Measurements from ENCODE around the gene S100A7. TPM values are rescaled to one million over a fixed set of nuclear protein-coding genes. Genes with fewer than 3 reads are reported as not detected.

Gene S100A7
- total RNA-seq, 2 donors from 2014 or later = not detected

DNA sequence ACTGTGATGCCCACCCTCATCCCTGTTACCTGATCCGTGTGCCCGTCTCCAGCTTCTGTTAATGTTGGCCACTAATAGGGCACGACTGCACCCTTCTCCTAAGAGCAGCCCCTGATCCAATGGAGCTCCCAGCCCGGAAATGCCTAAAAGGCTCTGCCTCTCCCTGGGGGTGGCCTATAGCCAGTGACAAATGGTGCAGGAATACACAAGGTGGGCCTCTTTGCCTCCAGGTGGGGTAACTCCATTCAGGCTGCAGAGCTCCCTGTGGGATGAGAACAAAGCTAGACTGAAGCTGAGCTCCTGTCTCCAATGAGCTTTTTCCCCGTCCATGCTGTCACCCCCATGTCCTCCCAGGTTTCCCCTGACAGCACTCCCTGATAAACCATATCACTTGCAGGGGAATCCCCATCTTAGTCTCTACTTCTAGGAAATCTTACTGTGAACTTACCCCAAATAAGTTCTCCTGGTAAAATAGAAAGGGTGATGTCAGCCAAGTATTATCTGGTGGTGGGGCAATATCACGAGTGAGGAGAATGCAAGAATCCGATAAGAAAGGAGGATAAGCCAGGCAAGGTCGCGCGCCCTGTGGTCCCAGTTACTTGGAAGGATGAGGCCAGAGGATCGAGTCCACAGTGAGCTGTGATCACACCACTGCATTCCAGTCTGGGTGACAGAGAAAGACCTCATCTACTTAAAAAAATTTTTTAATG, 25.6 kb downstream of the S100A7 start:
- no peak overlapping the region for H3K9ac ChIP-seq (ENCODE audit: extremely low read depth, low read length, poor library complexity, severe bottlenecking)
- no peak overlapping the region for H3K27ac ChIP-seq (ENCODE audit: low read depth, low read length)
- no peaks in the 10 kb centered on the region for H3K4me1 Mint-ChIP-seq
- no peak overlapping the region for H3K4me3 Mint-ChIP-seq
- H3K9me3 ChIP-seq (ENCODE audit: control insufficient read depth, low read length) = no peaks in the 10 kb centered on the region
- no peak for DNase-seq
- H3K27ac Mint-ChIP-seq = no peak overlapping the region
- H3K36me3 ChIP-seq (ENCODE audit: control insufficient read depth, insufficient read depth, low read length) = no peaks in the 10 kb centered on the region
- no peak overlapping the region for H3K4me3 ChIP-seq (ENCODE audit: low read length)
- H3K36me3 Mint-ChIP-seq (ENCODE audit: low read depth) = no peaks in the 10 kb centered on the region
- peaks cover 19% of the 10 kb centered on the region for H3K27me3 ChIP-seq (ENCODE audit: control insufficient read depth, insufficient read depth, low read length, poor library complexity, severe bottlenecking)
- WGBS, 2 experiments (ENCODE audit: insufficient coverage in 1 of 2, insufficient read length in 1 of 2) = 87 to 95% methylated on average over 7 to 11 of the region's 11 CpGs
- no peaks in the 10 kb centered on the region for H3K9me3 Mint-ChIP-seq
- H3K4me1 ChIP-seq (ENCODE audit: control insufficient read depth, insufficient read depth, low read length) = no peaks in the 10 kb centered on the region
- H3K27me3 Mint-ChIP-seq (ENCODE audit: insufficient read depth) = peaks cover 4% of the 10 kb centered on the region
- TF ChIP-seq, protein P1, sequence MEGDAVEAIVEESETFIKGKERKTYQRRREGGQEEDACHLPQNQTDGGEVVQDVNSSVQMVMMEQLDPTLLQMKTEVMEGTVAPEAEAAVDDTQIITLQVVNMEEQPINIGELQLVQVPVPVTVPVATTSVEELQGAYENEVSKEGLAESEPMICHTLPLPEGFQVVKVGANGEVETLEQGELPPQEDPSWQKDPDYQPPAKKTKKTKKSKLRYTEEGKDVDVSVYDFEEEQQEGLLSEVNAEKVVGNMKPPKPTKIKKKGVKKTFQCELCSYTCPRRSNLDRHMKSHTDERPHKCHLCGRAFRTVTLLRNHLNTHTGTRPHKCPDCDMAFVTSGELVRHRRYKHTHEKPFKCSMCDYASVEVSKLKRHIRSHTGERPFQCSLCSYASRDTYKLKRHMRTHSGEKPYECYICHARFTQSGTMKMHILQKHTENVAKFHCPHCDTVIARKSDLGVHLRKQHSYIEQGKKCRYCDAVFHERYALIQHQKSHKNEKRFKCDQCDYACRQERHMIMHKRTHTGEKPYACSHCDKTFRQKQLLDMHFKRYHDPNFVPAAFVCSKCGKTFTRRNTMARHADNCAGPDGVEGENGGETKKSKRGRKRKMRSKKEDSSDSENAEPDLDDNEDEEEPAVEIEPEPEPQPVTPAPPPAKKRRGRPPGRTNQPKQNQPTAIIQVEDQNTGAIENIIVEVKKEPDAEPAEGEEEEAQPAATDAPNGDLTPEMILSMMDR (conservative IDR thresholded peaks at IDR 0.05) = no peak

DNA sequence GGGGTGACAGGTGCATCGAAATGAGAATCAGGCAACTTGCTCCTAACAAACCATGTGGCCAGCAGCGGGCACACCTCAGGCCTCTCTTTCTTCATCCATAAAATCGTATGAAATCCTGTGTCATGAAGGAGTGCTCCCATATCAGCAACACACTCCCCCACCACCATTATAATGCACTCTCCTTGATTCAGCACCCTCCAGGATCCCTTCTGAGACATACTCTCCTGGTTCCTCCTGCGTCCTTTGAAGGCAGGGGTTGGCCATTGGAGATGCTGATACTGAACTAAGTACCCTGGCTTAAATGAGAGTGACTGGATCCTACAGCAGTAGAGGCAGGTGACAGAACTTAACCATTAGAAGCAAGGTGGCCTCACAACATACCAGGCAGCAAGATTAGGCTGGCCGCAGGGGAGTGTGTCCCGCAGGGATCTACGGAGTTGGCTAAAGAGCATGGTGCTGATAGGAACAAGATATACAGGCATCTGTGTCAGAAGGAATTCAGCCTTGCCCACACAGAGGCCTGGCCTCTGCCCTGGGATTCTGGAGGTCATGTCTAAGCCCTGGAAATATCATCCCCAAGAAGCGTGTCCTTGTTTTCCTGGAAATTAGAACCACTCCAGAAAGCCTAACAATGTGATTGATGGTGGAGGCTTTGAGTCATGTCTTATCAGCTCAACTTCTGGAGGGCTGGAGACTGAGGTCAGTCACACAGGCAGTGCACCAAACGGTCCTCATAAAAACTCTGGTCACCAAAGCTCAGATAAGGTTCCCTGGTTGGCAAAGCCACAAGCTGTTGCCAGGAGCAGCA, 27.4 kb downstream of the S100A7 start:
- no peaks in the 10 kb centered on the region for H3K9me3 Mint-ChIP-seq
- DNase-seq = no peak
- H3K9ac ChIP-seq (ENCODE audit: extremely low read depth, low read length, poor library complexity, severe bottlenecking) = no peak overlapping the region
- TF ChIP-seq, protein P1 (conservative IDR thresholded peaks at IDR 0.05) = no peak
- H3K4me1 Mint-ChIP-seq = no peaks in the 10 kb centered on the region
- peaks cover 4% of the 10 kb centered on the region for H3K27me3 Mint-ChIP-seq (ENCODE audit: insufficient read depth)
- H3K36me3 ChIP-seq (ENCODE audit: control insufficient read depth, insufficient read depth, low read length) = no peaks in the 10 kb centered on the region
- no peak overlapping the region for H3K27ac ChIP-seq (ENCODE audit: low read depth, low read length)
- H3K27me3 ChIP-seq (ENCODE audit: control insufficient read depth, insufficient read depth, low read length, poor library complexity, severe bottlenecking) = peaks cover 19% of the 10 kb centered on the region
- H3K9me3 ChIP-seq (ENCODE audit: control insufficient read depth, low read length) = no peaks in the 10 kb centered on the region
- no peaks in the 10 kb centered on the region for H3K4me1 ChIP-seq (ENCODE audit: control insufficient read depth, insufficient read depth, low read length)
- H3K36me3 Mint-ChIP-seq (ENCODE audit: low read depth) = no peaks in the 10 kb centered on the region
- H3K4me3 ChIP-seq (ENCODE audit: low read length) = no peak overlapping the region
- 85 to 88% methylated on average over 8 to 9 of the region's 9 CpGs for WGBS, 2 experiments (ENCODE audit: insufficient coverage in 1 of 2, insufficient read length in 1 of 2)
- no peak overlapping the region for H3K27ac Mint-ChIP-seq
- H3K4me3 Mint-ChIP-seq = no peak overlapping the region

DNA sequence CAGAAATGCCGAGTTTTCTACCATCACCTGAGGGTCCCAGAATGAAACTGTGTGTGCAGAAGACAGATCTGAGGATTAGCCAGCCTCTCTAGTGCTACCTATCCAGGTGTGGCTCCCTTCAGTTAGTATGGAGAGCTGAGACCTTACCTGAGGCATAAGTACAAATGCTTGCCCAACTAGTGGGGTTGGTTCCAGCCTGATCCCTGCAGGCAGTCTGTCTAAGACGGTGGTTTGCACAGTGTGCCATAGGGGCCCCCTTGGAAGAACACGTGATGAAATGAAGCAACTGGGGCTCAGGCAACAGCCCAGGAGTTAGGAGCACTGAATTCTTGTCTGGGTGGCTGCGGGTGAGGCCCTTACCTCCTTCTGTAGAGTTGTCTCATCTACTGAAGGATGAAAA, 28.5 kb downstream of the S100A7 start:
- WGBS, 2 experiments (ENCODE audit: insufficient coverage in 1 of 2, insufficient read length in 1 of 2) = 83 to 90% methylated on average over 3 to 4 of the region's 4 CpGs
- peaks cover 14% of the 10 kb centered on the region for H3K27me3 ChIP-seq (ENCODE audit: control insufficient read depth, insufficient read depth, low read length, poor library complexity, severe bottlenecking)
- no peak overlapping the region for H3K4me3 Mint-ChIP-seq
- H3K27ac Mint-ChIP-seq = no peak overlapping the region
- H3K9ac ChIP-seq (ENCODE audit: extremely low read depth, low read length, poor library complexity, severe bottlenecking) = no peak overlapping the region
- peaks cover 4% of the 10 kb centered on the region for H3K27me3 Mint-ChIP-seq (ENCODE audit: insufficient read depth)
- no peak overlapping the region for H3K4me3 ChIP-seq (ENCODE audit: low read length)
- H3K4me1 ChIP-seq (ENCODE audit: control insufficient read depth, insufficient read depth, low read length) = no peaks in the 10 kb centered on the region
- no peaks in the 10 kb centered on the region for H3K36me3 ChIP-seq (ENCODE audit: control insufficient read depth, insufficient read depth, low read length)
- H3K36me3 Mint-ChIP-seq (ENCODE audit: low read depth) = no peaks in the 10 kb centered on the region
- TF ChIP-seq, protein P1 (conservative IDR thresholded peaks at IDR 0.05) = no peak
- H3K9me3 Mint-ChIP-seq = no peaks in the 10 kb centered on the region
- H3K4me1 Mint-ChIP-seq = no peaks in the 10 kb centered on the region
- no peaks in the 10 kb centered on the region for H3K9me3 ChIP-seq (ENCODE audit: control insufficient read depth, low read length)
- DNase-seq = no peak
- no peak overlapping the region for H3K27ac ChIP-seq (ENCODE audit: low read depth, low read length)
